MM.1S (cell line): ENCODE results near the gene CCT8.

Experiments used
- CTCF ChIP-seq: fragments of 300-600 bp; sonication (generic); IDR thresholded peaks from 2 replicates; pipeline ENCODE4 v1.5.1; 2016; ENCODE audit warnings: antibody characterized with exemption, low read length, mixed read lengths
- EZH2 ChIP-seq: fragments of 300-600 bp; sonication (generic); optimal IDR thresholded peaks from 2 replicates; pipeline ENCODE3; 2017; ENCODE audit warnings: low read depth, mild to moderate bottlenecking, antibody characterized with exemption, low read length, mixed read lengths
- EZH2phosphoT487 ChIP-seq: fragments of 300-600 bp; sonication (generic); IDR thresholded peaks from 2 replicates; pipeline ENCODE4 v1.6.1; 2018; ENCODE audit warnings: antibody characterized with exemption, low read length

DNA sequence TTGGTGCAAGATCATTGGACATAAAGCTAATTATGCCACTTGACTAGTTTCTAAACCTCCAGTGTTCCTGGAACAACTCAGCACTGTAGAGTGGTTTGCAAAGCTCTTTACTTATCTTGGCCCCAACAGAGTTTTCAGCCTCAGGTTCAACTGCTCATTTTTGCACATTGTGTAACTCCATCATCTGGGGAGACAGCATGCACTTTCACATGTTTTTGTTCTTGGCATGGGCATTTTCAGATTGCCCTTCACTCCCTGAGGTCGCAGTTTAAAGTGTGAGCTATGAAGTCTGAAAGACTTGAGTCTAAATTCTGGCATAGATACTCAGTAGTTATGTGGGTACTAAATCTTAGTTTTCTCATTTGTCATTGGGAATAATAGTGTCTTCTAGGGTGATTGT, 43.9 kb downstream of the CCT8 start:
- no peak for TF ChIP-seq EZH2phosphoT487
- no peak for TF ChIP-seq CTCF
- no peak for TF ChIP-seq EZH2
